Measurements from ENCODE around the gene ITCH. TPM values are rescaled to one million over a fixed set of nuclear protein-coding genes. Genes with fewer than 3 reads are reported as not detected.

ITCH gene
- total and polyA plus RNA-seq, 9 donors, result 14.0 to 65.8 (median 50.8) TPM

DNA sequence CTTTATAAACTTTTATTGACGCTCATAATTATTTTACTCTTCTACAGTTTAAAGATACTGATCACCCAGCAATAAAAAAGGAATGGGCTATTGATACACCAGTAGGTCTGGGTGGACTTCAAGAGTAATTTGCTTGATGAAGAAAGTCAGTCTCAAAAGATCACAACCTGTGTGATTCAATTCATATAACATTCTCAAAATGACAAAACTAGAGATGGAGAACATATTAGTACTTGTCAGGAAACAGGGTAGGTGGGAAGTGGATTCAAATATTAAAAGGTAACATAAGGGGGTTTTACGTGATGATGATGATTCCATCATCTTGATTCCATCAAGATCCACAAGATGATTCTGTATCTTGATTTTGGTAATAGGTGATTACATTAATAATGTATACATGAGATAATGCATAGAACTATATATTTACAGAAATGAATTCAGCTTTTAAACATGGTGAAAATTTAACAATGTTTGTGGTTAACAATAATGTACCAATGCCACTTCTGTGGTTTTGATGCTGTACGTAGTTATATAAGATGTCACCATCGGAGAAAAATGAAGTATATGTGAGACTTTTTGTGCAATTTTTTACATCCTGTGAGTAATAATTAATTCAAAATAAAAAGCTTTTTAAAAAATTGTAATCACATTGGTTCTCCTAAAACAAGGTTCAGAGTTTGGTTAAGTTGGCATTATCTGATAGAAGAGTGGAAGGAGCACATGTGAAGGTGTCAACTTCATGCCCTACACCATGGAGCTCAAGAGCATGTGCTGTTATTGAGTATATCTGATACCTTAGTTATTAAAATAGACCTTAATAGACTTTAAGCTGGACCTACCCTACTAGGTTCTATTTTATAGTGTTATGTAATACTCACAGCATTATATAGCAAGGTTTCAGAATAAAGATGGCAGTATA, 86.9 kb downstream of the ITCH start:
- intact Hi-C loops (cut with DNase I), result no loop called here
- no peak for DNase-seq
- Histone ChIP-seq H3K9me3 (no peaks in the 10 kb centered on the region), H3K36me3 (no peaks in the 10 kb centered on the region), H3K4me3 (no peak overlapping the region), H3K27ac (no peak overlapping the region), H3K27me3 (no peaks in the 10 kb centered on the region), H3K4me1 (ENCODE audit: insufficient read depth) (no peaks in the 10 kb centered on the region)
- TF ChIP-seq POLR2A (IDR thresholded peaks at IDR 0.05) (no peak), EP300 (IDR thresholded peaks at IDR 0.05) (no peak)
- TF ChIP-seq, protein P1, sequence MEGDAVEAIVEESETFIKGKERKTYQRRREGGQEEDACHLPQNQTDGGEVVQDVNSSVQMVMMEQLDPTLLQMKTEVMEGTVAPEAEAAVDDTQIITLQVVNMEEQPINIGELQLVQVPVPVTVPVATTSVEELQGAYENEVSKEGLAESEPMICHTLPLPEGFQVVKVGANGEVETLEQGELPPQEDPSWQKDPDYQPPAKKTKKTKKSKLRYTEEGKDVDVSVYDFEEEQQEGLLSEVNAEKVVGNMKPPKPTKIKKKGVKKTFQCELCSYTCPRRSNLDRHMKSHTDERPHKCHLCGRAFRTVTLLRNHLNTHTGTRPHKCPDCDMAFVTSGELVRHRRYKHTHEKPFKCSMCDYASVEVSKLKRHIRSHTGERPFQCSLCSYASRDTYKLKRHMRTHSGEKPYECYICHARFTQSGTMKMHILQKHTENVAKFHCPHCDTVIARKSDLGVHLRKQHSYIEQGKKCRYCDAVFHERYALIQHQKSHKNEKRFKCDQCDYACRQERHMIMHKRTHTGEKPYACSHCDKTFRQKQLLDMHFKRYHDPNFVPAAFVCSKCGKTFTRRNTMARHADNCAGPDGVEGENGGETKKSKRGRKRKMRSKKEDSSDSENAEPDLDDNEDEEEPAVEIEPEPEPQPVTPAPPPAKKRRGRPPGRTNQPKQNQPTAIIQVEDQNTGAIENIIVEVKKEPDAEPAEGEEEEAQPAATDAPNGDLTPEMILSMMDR (IDR thresholded peaks at IDR 0.05), result no peak
- WGBS, 3 donors, result 94 to 95% (median 94%) methylated on average over 4 of the region's 4 CpGs

DNA sequence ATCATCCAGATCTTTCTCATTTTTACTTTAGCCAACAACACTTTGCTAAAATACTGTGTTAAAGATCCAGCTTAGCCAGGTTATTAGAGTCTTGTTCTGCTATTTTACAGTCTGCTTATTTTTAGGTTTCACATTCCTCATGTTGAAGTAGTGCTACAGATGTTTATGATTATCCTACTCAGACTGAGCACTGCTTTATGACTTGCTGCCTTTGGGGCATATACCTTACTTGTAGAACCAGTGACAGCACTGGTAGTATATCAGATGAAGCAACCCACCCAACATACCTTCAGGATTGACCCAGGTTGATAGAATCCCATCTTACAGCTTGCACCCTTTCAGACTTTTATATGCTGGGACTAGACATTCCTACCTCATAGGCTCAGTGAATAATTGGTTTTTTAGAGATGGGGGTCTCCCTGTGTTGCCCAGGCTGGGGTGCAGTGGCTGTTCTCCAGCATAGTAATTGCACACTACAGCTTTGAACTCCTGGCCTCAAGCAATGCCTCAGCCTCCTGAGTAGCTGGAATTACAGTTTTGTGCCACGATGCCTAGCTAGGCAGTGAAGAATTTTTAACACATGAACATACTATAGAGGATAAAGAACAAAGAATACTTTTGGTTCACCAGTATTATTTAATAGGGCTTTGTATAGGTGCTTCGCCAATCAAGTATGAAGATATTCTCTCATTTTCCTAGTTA, 89.4 kb downstream of the ITCH start:
- no peaks in the 10 kb centered on the region for H3K4me1 ChIP-seq (ENCODE audit: insufficient read depth)
- DNase-seq, result no peak
- no peak overlapping the region for H3K4me3 ChIP-seq
- no peaks in the 10 kb centered on the region for H3K36me3 ChIP-seq
- 72 to 79% (median 74%) methylated on average over 2 of the region's 2 CpGs for WGBS, 3 donors
- H3K27me3 ChIP-seq, result no peaks in the 10 kb centered on the region
- no peak overlapping the region for H3K27ac ChIP-seq
- H3K9me3 ChIP-seq, result no peaks in the 10 kb centered on the region
- intact Hi-C loops (cut with DNase I), result no loop called here
- no peak for TF ChIP-seq POLR2A (IDR thresholded peaks at IDR 0.05)
- TF ChIP-seq EP300 (IDR thresholded peaks at IDR 0.05), result no peak
- TF ChIP-seq, protein P1 (IDR thresholded peaks at IDR 0.05), result no peak

DNA sequence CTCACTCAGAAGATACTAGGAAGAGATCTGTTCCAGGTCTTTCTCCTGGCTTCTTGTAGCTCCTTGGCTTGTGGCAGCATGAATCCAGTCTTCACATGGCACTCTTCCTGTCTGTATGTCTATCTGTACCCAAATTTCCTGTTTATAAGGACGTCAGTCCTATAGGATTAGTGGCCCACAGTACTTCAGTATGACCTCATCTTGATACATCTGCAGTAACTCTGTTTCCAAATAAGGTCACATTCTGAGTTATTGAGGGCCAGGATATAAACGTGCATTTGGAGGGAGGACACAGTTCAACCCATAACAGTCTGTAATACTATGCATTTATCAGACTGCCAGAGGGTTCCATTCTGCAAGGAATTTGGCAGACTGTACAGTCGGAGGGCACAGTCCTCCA, 95.6 kb downstream of the ITCH start:
- no peaks in the 10 kb centered on the region for H3K9me3 ChIP-seq
- H3K27ac ChIP-seq, result no peak overlapping the region
- DNase-seq, result no peak
- WGBS, 3 donors, result 61 to 64% (median 62%) methylated on average over 3 of the region's 3 CpGs
- intact Hi-C loops (cut with DNase I), result no loop called here
- no peak overlapping the region for H3K4me3 ChIP-seq
- no peak for TF ChIP-seq EP300 (IDR thresholded peaks at IDR 0.05)
- no peaks in the 10 kb centered on the region for H3K4me1 ChIP-seq (ENCODE audit: insufficient read depth)
- H3K27me3 ChIP-seq, result no peaks in the 10 kb centered on the region
- H3K36me3 ChIP-seq, result no peaks in the 10 kb centered on the region

DNA sequence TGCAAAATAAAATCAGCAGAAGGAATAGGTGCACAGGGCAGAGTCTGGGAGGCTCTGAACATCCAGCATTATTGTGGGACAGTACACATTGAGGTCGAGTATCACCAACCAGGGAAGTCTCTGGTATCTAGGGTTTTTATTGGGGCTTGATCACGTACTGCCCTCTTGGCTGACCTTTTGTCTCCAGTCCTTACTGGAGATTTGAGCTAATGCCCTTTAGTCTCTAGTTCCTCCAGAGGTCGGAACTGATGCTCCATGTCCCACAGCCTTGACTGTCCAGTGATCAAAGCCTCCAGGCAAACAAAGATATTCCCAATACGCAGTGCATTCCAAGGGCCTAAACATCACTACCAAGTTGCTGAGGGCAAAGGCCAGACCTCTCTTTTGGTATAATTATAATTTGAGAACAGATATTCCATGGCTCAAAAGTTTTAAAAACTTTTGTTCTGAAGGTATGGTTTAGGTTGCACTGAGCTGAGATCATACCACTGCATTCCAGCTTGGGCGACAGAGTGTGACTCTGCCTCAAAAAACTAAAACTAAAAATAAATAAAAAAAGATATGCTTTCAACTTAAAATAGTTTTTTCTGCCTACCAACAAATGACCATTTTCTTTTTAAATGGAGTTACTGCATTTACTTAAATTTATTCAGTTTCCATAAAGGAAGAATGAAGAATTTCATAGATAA, 96.3 kb downstream of the ITCH start:
- no peak overlapping the region for H3K27ac ChIP-seq
- TF ChIP-seq, protein P1 (IDR thresholded peaks at IDR 0.05), result no peak
- TF ChIP-seq POLR2A (IDR thresholded peaks at IDR 0.05), result no peak
- no peak for TF ChIP-seq EP300 (IDR thresholded peaks at IDR 0.05)

More for the DNA sequence above, 96.3 kb downstream of the ITCH start:
- DNase-seq, result no peak
- H3K36me3 ChIP-seq, result no peaks in the 10 kb centered on the region
- H3K4me1 ChIP-seq (ENCODE audit: insufficient read depth), result no peaks in the 10 kb centered on the region
- intact Hi-C loops (cut with DNase I), result no loop called here
- no peak overlapping the region for H3K4me3 ChIP-seq
- no peaks in the 10 kb centered on the region for H3K27me3 ChIP-seq
- no peaks in the 10 kb centered on the region for H3K9me3 ChIP-seq
- 69 to 78% (median 70%) methylated on average over 5 of the region's 5 CpGs for WGBS, 3 donors

Data from ovary (tissue), 9 donors.